Skin epidermis (tissue), 12 donors: Measurements from ENCODE around the gene PEX6.

Source experiments
- H3K27ac ChIP-seq, 21 experiments: fragments of 200-600 bp; sonication (generic) in 11 of 21; one replicate each; pipeline ENCODE4 v1.5.0; 2020; ENCODE audit warnings: mild to moderate bottlenecking in 3 of 21, inconsistent platforms in 2 of 21, moderate library complexity in 2 of 21
- H3K4me3 ChIP-seq, 7 experiments: fragments of 200-600 bp; sonication (generic) in 2 of 7; one replicate each; pipeline ENCODE4 v1.5.0; 2020; ENCODE audit warnings: inconsistent platforms in 2 of 7, mild to moderate bottlenecking in 2 of 7, moderate library complexity in 1 of 7

The PEX6 gene

GRCh38 chr6:42978839-42979522, at the start of gene PEX6:
PEX6 (minus strand) TSS chr6:42979181; CDS start chr6:42979150, 31 bp downstream.
- H3K4me3 ChIP-seq: peak within 1 kb of the TSS; percentile 91 to 99 (median 96)
- peak within 1 kb of the TSS; percentile 68 to 99 (median 93) for H3K27ac ChIP-seq

GRCh38 chr6:43026365-43026764, 47.4 kb upstream of the PEX6 start:
- Histone ChIP-seq H3K4me3 (no peak overlapping the region), H3K27ac (no peak overlapping the region)

- no peak overlapping the region for H3K4me3 ChIP-seq
- H3K27ac ChIP-seq: no peak overlapping the region
Observed at GRCh38 chr6:43024436-43024835, 45.5 kb upstream of the PEX6 start.

GRCh38 chr6:43021270-43022047, 42.5 kb upstream of the PEX6 start, which contains the start of gene RRP36:
RRP36 (plus strand) TSS chr6:43021623; CDS start chr6:43021655, 32 bp downstream.
- peak within 1 kb of the TSS; percentile 67 to 95 (median 90) for H3K27ac ChIP-seq
- H3K4me3 ChIP-seq: peak within 1 kb of the TSS; percentile 72 to 99 (median 90)

GRCh38 chr6:43020847-43021246, 41.9 kb upstream of the PEX6 start:
- H3K27ac ChIP-seq: peak overlapping the region in 20 of 21 experiments; percentile 67 to 95 (median 90)
- peak overlapping the region; percentile 72 to 99 (median 90) for H3K4me3 ChIP-seq

GRCh38 chr6:43020052-43020705, 41.2 kb upstream of the PEX6 start:
- Histone ChIP-seq H3K4me3 (no peak overlapping the region), H3K27ac (peak overlapping the region in 7 of 21 experiments; percentile 83 to 95 (median 90))

- Histone ChIP-seq H3K27ac (no peak overlapping the region), H3K4me3 (no peak overlapping the region)
Observed at GRCh38 chr6:43019152-43019551, 40.2 kb upstream of the PEX6 start.

GRCh38 chr6:43016943-43017334, 38.0 kb upstream of the PEX6 start:
- no peak overlapping the region for H3K4me3 ChIP-seq
- H3K27ac ChIP-seq: peak overlapping the region in 9 of 21 experiments; percentile 2 to 79 (median 38)

GRCh38 chr6:43016176-43016942, 37.4 kb upstream of the PEX6 start:
- H3K4me3 ChIP-seq: no peak overlapping the region
- H3K27ac ChIP-seq: peak overlapping the region in 10 of 21 experiments; percentile 2 to 79 (median 42)

- peak overlapping the region in 20 of 21 experiments; percentile 60 to 92 (median 80) for H3K27ac ChIP-seq
- peak overlapping the region; percentile 50 to 78 (median 73) for H3K4me3 ChIP-seq
Observed at GRCh38 chr6:43014434-43014909, 35.5 kb upstream of the PEX6 start.

GRCh38 chr6:43013843-43014433, 35.0 kb upstream of the PEX6 start, which contains the start of the genes KLHDC3 and MEA1:
KLHDC3 (plus strand) TSS chr6:43014249; CDS start chr6:43017193, 2,944 bp downstream.
MEA1 (minus strand) TSS chr6:43013946; CDS start chr6:43013813, 133 bp downstream.
- peak within 1 kb of the TSS in 20 of 21 experiments; percentile 63 to 92 (median 83) for H3K27ac ChIP-seq
- peak within 1 kb of the TSS; percentile 50 to 78 (median 73) for H3K4me3 ChIP-seq

GRCh38 chr6:43013097-43013842, 34.3 kb upstream of the PEX6 start:
- peak overlapping the region in 20 of 21 experiments; percentile 61 to 92 (median 82) for H3K27ac ChIP-seq
- peak overlapping the region; percentile 50 to 78 (median 73) for H3K4me3 ChIP-seq

GRCh38 chr6:43012364-43012763, 33.4 kb upstream of the PEX6 start:
- Histone ChIP-seq H3K4me3 (peak overlapping the region in 3 of 7 experiments; percentile 60 to 78 (median 77)), H3K27ac (peak overlapping the region in 8 of 21 experiments; percentile 80 to 90 (median 85))

- no peak overlapping the region for H3K27ac ChIP-seq
- H3K4me3 ChIP-seq: no peak overlapping the region
Observed at GRCh38 chr6:43011207-43011606, 32.2 kb upstream of the PEX6 start.

GRCh38 chr6:43009124-43009523, 30.1 kb upstream of the PEX6 start:
- Histone ChIP-seq H3K4me3 (no peak overlapping the region), H3K27ac (no peak overlapping the region)

- no peak overlapping the region for H3K4me3 ChIP-seq
- H3K27ac ChIP-seq: no peak overlapping the region
Observed at GRCh38 chr6:43007126-43007525, 28.1 kb upstream of the PEX6 start.

- Histone ChIP-seq H3K27ac (no peak overlapping the region), H3K4me3 (no peak overlapping the region)
Observed at GRCh38 chr6:43006251-43006650, 27.3 kb upstream of the PEX6 start.

- Histone ChIP-seq H3K27ac (no peak overlapping the region), H3K4me3 (no peak overlapping the region)
Observed at GRCh38 chr6:43005844-43006243, 26.9 kb upstream of the PEX6 start.
